ENCODE data around the gene SLC7A7. TPM values are rescaled to one million over a fixed set of nuclear protein-coding genes. Genes with fewer than 3 reads are reported as not detected.

Gene SLC7A7
- total RNA-seq, 1 experiment from 2014 or later, result 3.1 TPM

- H3K4me1 ChIP-seq (ENCODE audit: insufficient read depth, low read length), result peaks cover 13% of the 10 kb centered on the region
- peaks cover 9% of the 10 kb centered on the region for H3K23me2 ChIP-seq (ENCODE audit: insufficient read length, low read depth, low read length, poor library complexity, severe bottlenecking)
- H4K91ac ChIP-seq (ENCODE audit: insufficient read length, low read depth, low read length), result no peak overlapping the region
- no peak overlapping the region for H2BK20ac ChIP-seq (ENCODE audit: low read depth, low read length, poor library complexity, severe bottlenecking)
- no peak overlapping the region for H3K27ac ChIP-seq (ENCODE audit: insufficient read length, low read depth, low read length)
- H2BK5ac ChIP-seq (ENCODE audit: insufficient read length, low read length), result no peak overlapping the region
- no peak overlapping the region for H3T11ph ChIP-seq (ENCODE audit: low read length)
- H3K9me3 ChIP-seq (ENCODE audit: control insufficient read depth, low read depth, low read length), result no peaks in the 10 kb centered on the region
- no peaks in the 10 kb centered on the region for H4K20me1 ChIP-seq (ENCODE audit: control insufficient read depth, insufficient read depth, insufficient read length)
- Mint-ChIP-seq H3K4me1 (peaks cover 44 to 52% of the 10 kb centered on the region in 2 experiments), H3K27me3 (ENCODE audit: low read depth) (peaks cover 4% of the 10 kb centered on the region), H3K36me3 (ENCODE audit: insufficient read depth in 1 of 3, low read depth in 3 of 3) (no peaks in the 10 kb centered on the region; a peak in 1 of 7 replicates), H3K9me3 (no peaks in the 10 kb centered on the region; a peak in 1 of 5 replicates), H3K4me3 (peak overlapping the region; percentile 75 to 86), H3K27ac (peak overlapping the region; percentile 88 to 99 (median 96))
- H3K79me2 ChIP-seq (ENCODE audit: insufficient read depth, low read length), result no peaks in the 10 kb centered on the region
- no peak overlapping the region for H2AK5ac ChIP-seq (ENCODE audit: insufficient read length, low read length)
- no peaks in the 10 kb centered on the region for H3K79me1 ChIP-seq (ENCODE audit: insufficient read depth, low read depth, low read length, poor library complexity, severe bottlenecking)
- no peak overlapping the region for H2BK15ac ChIP-seq (ENCODE audit: low read depth, low read length)
- no peak overlapping the region for H4K8ac ChIP-seq (replicated peaks; ENCODE audit: insufficient read length, low read depth, low read length)
- no peak overlapping the region for H4K5ac ChIP-seq (ENCODE audit: insufficient read length, low read depth, low read length)
- no peak for DNase-seq
- no peaks in the 10 kb centered on the region for H3K27me3 ChIP-seq (ENCODE audit: insufficient read depth, low read length)
- peak overlapping the region; percentile 48 for H3K9ac ChIP-seq (ENCODE audit: extremely low read depth, insufficient read length, low read length)
- H3K18ac ChIP-seq (ENCODE audit: insufficient read length, low read depth, low read length), result peak overlapping the region; percentile 59
- no peak overlapping the region for H3K4ac ChIP-seq (ENCODE audit: low read depth, low read length)
- H3K14ac ChIP-seq (ENCODE audit: insufficient read depth, low read length), result peak overlapping the region; percentile 79
- peak overlapping the region; percentile 11 for H2BK12ac ChIP-seq (ENCODE audit: insufficient read length, low read depth, low read length)
- H3K4me2 ChIP-seq (ENCODE audit: insufficient read depth, insufficient read length, low read length), result peak overlapping the region; percentile 79
- no peak overlapping the region for H2AFZ ChIP-seq (ENCODE audit: low read length)
- H3K56ac ChIP-seq (ENCODE audit: insufficient read length, low read depth, low read length), result no peak overlapping the region
- no peak overlapping the region for H3K23ac ChIP-seq (ENCODE audit: insufficient read length, low read depth, low read length)
- TF ChIP-seq CTCF (conservative IDR thresholded peaks at IDR 0.05), result no peak
- no peak overlapping the region for H2BK120ac ChIP-seq (ENCODE audit: low read depth, low read length, poor library complexity, severe bottlenecking)
- WGBS (ENCODE audit: extremely low coverage, insufficient read length, low lambda C conversion rate), result no CpG with 5 or more reads among the region's 24 CpGs
Measured at GRCh38 chr14:22821193-22822015, 6.2 kb upstream of the SLC7A7 start.

Data from H9 (cell line).